MM.1S (cell line): ENCODE results near the gene DIS3L2.

Experiments used
- CTCF ChIP-seq: fragments of 300-600 bp; sonication (generic); IDR thresholded peaks from 2 replicates; pipeline ENCODE4 v1.5.1; 2016; ENCODE audit warnings: antibody characterized with exemption, low read length, mixed read lengths
- EZH2 ChIP-seq: fragments of 300-600 bp; sonication (generic); optimal IDR thresholded peaks from 2 replicates; pipeline ENCODE3; 2017; ENCODE audit warnings: low read depth, mild to moderate bottlenecking, antibody characterized with exemption, low read length, mixed read lengths
- EZH2phosphoT487 ChIP-seq: fragments of 300-600 bp; sonication (generic); IDR thresholded peaks from 2 replicates; pipeline ENCODE4 v1.6.1; 2018; ENCODE audit warnings: antibody characterized with exemption, low read length

- TF ChIP-seq CTCF (no peak), EZH2 (no peak), EZH2phosphoT487 (no peak)
Measured at GRCh38 chr2:232328032-232328422, 366.5 kb downstream of the DIS3L2 start.
